HepG2 (cell line): ENCODE data around the gene C1orf116. TPM values are rescaled to one million over a fixed set of nuclear protein-coding genes. Genes with fewer than 3 reads are reported as not detected.
A peak's percentile ranks its signal among the peaks of the same experiment; 100 is the strongest.

ENCODE experiments used
- ATAC-seq: fragments of 200-7000 bp; cut with Tn5 transposase; 3 replicates; pipeline ENCODE4 v1.9.1; 2020; ENCODE audit warnings: mild to moderate bottlenecking, moderate library complexity
- BruUV-seq: library from RNA; stranded (reverse); fragments of 400-500 nt; replicated peaks from 2 replicates; lab custom pipeline; 2021; lab: Mats Ljungman, UMichigan
- CTCF ChIA-PET: fragments of 300-600 bp; formaldehyde crosslinking; extraction: SDS; loops from one replicate; lab custom pipeline; 2021; ENCODE audit warnings: low total read pairs, inconsistent platforms, low intra/inter-chr PET ratio; lab: Yijun Ruan, JAX
- POLR2A ChIA-PET: fragments of 350-600 bp; sonication (Branson Sonifier 250); formaldehyde crosslinking; loops from one replicate; lab custom pipeline; 2020; ENCODE audit warnings: antibody characterized with exemption, inconsistent platforms; lab: Yijun Ruan, JAX
- DNase-seq: peaks from one replicate; pipeline ENCODE4 v3.0.0-alpha.2; 2015; ENCODE audit warnings: low spot score
- FAIRE-seq: peaks from 3 replicates; lab custom pipeline; 2011; peaks lifted over from hg19 to GRCh38; lab: Jason Lieb, UNC
- H2AFZ ChIP-seq: one replicate; pipeline ENCODE4 v1.6.1; 2011; ENCODE audit warnings: low read length, inconsistent platforms
- H3K27ac ChIP-seq: fragments of 300-600 bp; 3 replicates; pipeline ENCODE4 v1.8.0; 2011; ENCODE audit warnings: mixed run types, mild to moderate bottlenecking, mixed read lengths, low read length, inconsistent platforms; ENCODE audit not compliant: insufficient read depth; ENCODE audit errors: extremely low read length
- H3K27me3 ChIP-seq, 2 experiments: fragments of 200-600 bp in 1 of 2; 2 replicates in 1 of 2; 3 replicates in 1 of 2; pipeline versions ENCODE4 v1.6.0 to v1.8.0; 2011; ENCODE audit warnings: low read length in 2 of 2, mild to moderate bottlenecking in 2 of 2, moderate library complexity in 2 of 2, inconsistent platforms in 1 of 2; ENCODE audit not compliant: insufficient read depth in 2 of 2, control insufficient read depth in 1 of 2
- H3K36me3 ChIP-seq, 2 experiments: fragments of 200-600 bp in 1 of 2; replicated peaks in 1 of 2; 2 replicates in 1 of 2; 3 replicates in 1 of 2; pipeline versions ENCODE4 v1.5.1 to v1.8.0; 2011; ENCODE audit warnings: low read length in 2 of 2, inconsistent platforms in 1 of 2; ENCODE audit not compliant: insufficient read depth in 2 of 2, control insufficient read depth in 1 of 2
- H3K4me1 ChIP-seq: 2 replicates; pipeline ENCODE4 v1.5.1; 2012; ENCODE audit warnings: low read length, inconsistent platforms; ENCODE audit not compliant: insufficient read depth
- H3K4me2 ChIP-seq: 2 replicates; pipeline ENCODE4 v1.6.0; 2011; ENCODE audit warnings: low read depth, low read length, inconsistent platforms
- H3K4me3 ChIP-seq, 3 experiments: fragments of 200-600 bp in 1 of 3; sonication (generic), shearing (Covaris generic) in 1 of 3; replicated peaks in 1 of 3; 2 replicates each; pipeline ENCODE4 v1.5.1; 2011 to 2016; ENCODE audit warnings: low read length in 3 of 3, inconsistent platforms in 2 of 3, low read depth in 2 of 3, mild to moderate bottlenecking in 2 of 3, control low read depth in 1 of 3, mixed read lengths in 1 of 3; ENCODE audit not compliant: insufficient read depth in 1 of 3
- H3K79me2 ChIP-seq: one replicate; pipeline ENCODE4 v1.6.1; 2011; ENCODE audit warnings: low read length, inconsistent platforms; ENCODE audit not compliant: insufficient read depth
- H3K9ac ChIP-seq: 2 replicates; pipeline ENCODE4 v1.6.0; 2011; ENCODE audit warnings: mild to moderate bottlenecking, low read depth, low read length, inconsistent platforms; ENCODE audit not compliant: insufficient read depth
- H3K9me3 ChIP-seq: 2 replicates; pipeline ENCODE4 v1.5.1; 2012; ENCODE audit warnings: mild to moderate bottlenecking, low read length
- H4K20me1 ChIP-seq: 2 replicates; pipeline ENCODE4 v1.6.0; 2011; ENCODE audit warnings: inconsistent platforms, mild to moderate bottlenecking, low read length, moderate library complexity; ENCODE audit not compliant: insufficient read depth
- ARNT ChIP-seq: fragments of 450-650 bp; IDR thresholded peaks from 2 replicates; pipeline ENCODE4 v1.6.1; 2017
- FOXC1 ChIP-seq: sonication (generic); formaldehyde crosslinking; IDR thresholded peaks from 2 replicates; pipeline ENCODE4 v1.8.0; 2022; ENCODE audit warnings: mild to moderate bottlenecking, missing genetic modification reagents, borderline replicate concordance
- GATA4 ChIP-seq: sonication (generic); IDR thresholded peaks from 2 replicates; pipeline ENCODE4 v1.6.1; 2016; ENCODE audit warnings: antibody characterized with exemption, low read depth, borderline replicate concordance
- GATAD2A ChIP-seq: IDR thresholded peaks from 2 replicates; pipeline ENCODE4 v1.6.1; 2016
- HOXA7 ChIP-seq: sonication (generic); formaldehyde crosslinking; IDR thresholded peaks from 2 replicates; pipeline ENCODE4 v1.8.1; 2022; ENCODE audit warnings: mild to moderate bottlenecking, missing genetic modification reagents, moderate library complexity
- KAT8 ChIP-seq: IDR thresholded peaks from 2 replicates; pipeline ENCODE4 v1.6.1; 2016; ENCODE audit warnings: missing genetic modification reagents, missing compliant biosample characterization
- KLF6 ChIP-seq: IDR thresholded peaks from 2 replicates; pipeline ENCODE4 v1.8.0; 2016; ENCODE audit warnings: missing biosample characterization, missing genetic modification reagents
- NFE2L2 ChIP-seq: fragments of 150-350 bp; IDR thresholded peaks from 2 replicates; pipeline ENCODE4 v1.6.1; 2014; ENCODE audit warnings: low read length
- NONO ChIP-seq, 2 experiments: fragments of 450-650 bp in 1 of 2; sonication (generic) in 1 of 2; formaldehyde crosslinking in 1 of 2; IDR thresholded peaks in 1 of 2; conservative IDR thresholded peaks in 1 of 2; 2 replicates each; pipeline versions ENCODE4 v1.6.1 to v1.8.0; 2017 to 2022; ENCODE audit warnings: mild to moderate bottlenecking in 1 of 2, missing genetic modification reagents in 1 of 2, moderate library complexity in 1 of 2
- RFXANK ChIP-seq: IDR thresholded peaks from 2 replicates; pipeline ENCODE4 v1.6.1; 2016
- SOX6 ChIP-seq, 2 experiments: fragments of 450-650 bp in 1 of 2; sonication (generic) in 1 of 2; formaldehyde crosslinking in 1 of 2; IDR thresholded peaks; 2 replicates each; pipeline versions ENCODE4 v1.4.0 to v1.6.1; 2017 to 2020; ENCODE audit warnings: antibody characterized with exemption in 1 of 2, mild to moderate bottlenecking in 1 of 2, missing genetic modification reagents in 1 of 2
- ZBTB7B ChIP-seq: sonication (generic); formaldehyde crosslinking; IDR thresholded peaks from 2 replicates; pipeline ENCODE4 v1.4.0; 2020; ENCODE audit warnings: missing genetic modification reagents
- ZNF841 ChIP-seq: sonication (generic); formaldehyde crosslinking; IDR thresholded peaks from 2 replicates; pipeline ENCODE4 v1.8.1; 2023; ENCODE audit warnings: missing genetic modification reagents, borderline replicate concordance
- ZSCAN29 ChIP-seq: sonication (generic); formaldehyde crosslinking; conservative IDR thresholded peaks from 2 replicates; pipeline ENCODE4 v1.4.0; 2020; ENCODE audit warnings: mild to moderate bottlenecking, missing genetic modification reagents
- WGBS: methylation state at CpG from one replicate; pipeline ENCODE4 v1.1.6; 2017; ENCODE audit warnings: low lambda C conversion rate; 5-methylcytosine and 5-hydroxymethylcytosine counted together
- in situ Hi-C: cut with HindIII; loops from 2 replicates; pipeline ENCODE4 v1.10.0; 2017; ENCODE audit warnings: low pct_unique_long_range_greater_than_20kb; ENCODE audit not compliant: extremely low pct_ligation_motif_present
- intact Hi-C: fragments of 100-400 bp; cut with micrococcal nuclease; formaldehyde crosslinking; loops from one replicate; pipeline ENCODE4 v1.10.0; 2022; ENCODE audit not compliant: unreplicated experiment
- polyA plus RNA-seq, 8 experiments: library from polyadenylated mRNA; depleted of rRNA in 3 of 8; stranded (reverse) in 7 of 8; unstranded in 1 of 8; fragments of >200 nt; fragmentation: Illumina TruSeq in 4 of 8; extraction: Trizol in 4 of 8; gene quantifications; 2 replicates each; pipeline versions ENCODE4 v1.2.1 to v1.2.3, GENCODE V29; 2011 to 2016; ENCODE audit warnings: low read depth in 4 of 8, missing spikeins in 1 of 8, mixed read lengths in 1 of 8; ENCODE audit not compliant: insufficient read depth in 1 of 8
- total RNA-seq, 5 experiments: library from RNA; depleted of rRNA; stranded (reverse); fragments of >200 nt; fragmentation: Illumina TruSeq; extraction: Trizol; gene quantifications; 2 replicates each; pipeline ENCODE4 v1.2.3, GENCODE V29; 2016; ENCODE audit warnings: low read depth in 1 of 5

C1orf116 gene
- total and polyA plus RNA-seq, 2 of the 13 experiments (the other 11 are each of a cell fraction or from before 2014, with no cell fraction given) = 0.51 to 0.95 TPM

DNA sequence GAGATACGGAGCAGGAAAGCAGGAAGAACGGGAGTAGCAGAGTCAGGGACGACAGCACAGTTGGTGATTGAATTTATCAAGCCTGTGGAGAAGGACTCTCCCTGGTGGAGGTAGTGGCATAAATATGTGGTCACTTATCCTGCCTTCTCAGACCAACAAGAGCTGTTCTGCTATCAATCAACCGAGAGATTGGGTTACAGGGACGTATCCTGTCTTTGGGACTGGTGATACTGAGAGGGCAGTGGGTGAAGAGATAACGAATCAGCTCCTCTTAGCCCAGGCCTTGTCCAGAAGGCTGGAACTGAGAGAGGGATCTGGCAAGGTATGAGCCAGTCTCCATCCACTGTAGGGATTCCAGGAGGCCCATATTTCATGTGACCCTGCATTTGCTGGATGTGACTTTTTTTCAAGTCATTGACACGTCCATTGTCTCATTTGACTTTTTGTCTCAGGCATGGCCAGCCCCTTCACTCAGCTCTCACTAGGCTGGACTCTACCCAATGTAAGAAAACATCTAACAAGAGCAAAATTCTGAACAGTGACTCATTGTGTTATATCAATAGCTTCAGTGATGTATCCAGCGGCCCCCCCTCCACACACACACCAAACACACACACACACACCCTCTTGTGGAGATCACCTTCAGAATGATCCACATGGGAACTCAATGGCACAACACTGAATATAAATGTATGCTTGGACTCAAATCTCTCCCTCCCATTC lies 11.3 kb downstream of the C1orf116 start (continued):
- TF ChIP-seq GATA4 (no peak), ARNT (no peak), KLF6 (no peak), GATAD2A (CRISPR knock-in tag) (peak; percentile 41; the same call in 1 of the 2 replicates)
- TF ChIP-seq, all 625 proteins: peak for 38

DNA sequence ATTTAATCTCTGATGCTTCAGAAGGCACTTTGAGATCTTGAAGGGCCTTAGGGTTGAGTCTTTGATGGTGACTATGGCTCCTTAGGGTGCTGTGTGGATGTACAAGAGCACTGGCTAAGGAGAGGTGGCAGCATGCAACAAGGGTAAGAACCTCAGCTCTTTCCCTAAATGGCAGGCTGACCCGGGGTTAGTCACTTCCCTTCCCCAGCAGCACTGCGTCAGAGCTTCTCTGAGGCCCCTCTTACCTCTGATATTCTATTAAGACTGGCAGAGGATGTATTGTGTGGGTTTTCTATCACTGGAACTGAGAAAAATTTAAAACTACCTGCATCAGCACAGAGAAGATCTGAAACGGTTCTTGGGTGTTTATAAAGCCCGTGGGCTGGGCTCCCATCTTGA lies 11.8 kb downstream of the C1orf116 start:
- WGBS = 54% methylated on average over 4 of the region's 4 CpGs
- intact Hi-C loops = loop anchor here (1.0 kb wide), 2 partner anchors 11 to 38 kb away; no protein-coding TSS in a partner anchor
- no peak overlapping the region for H2AFZ ChIP-seq
- no peaks in the 10 kb centered on the region for H3K27me3 ChIP-seq
- no peaks in the 10 kb centered on the region for H4K20me1 ChIP-seq
- peak overlapping the region in 1 of 3 experiments; percentile 17; a peak in 1 of 6 replicates for H3K4me3 ChIP-seq
- in situ Hi-C loops = no loop called here
- no peak for FAIRE-seq
- TF ChIP-seq FOXC1 (CRISPR knock-in tag) (no peak), HOXA7 (CRISPR knock-in tag) (no peak), ZSCAN29 (CRISPR knock-in tag) (no peak), RFXANK (CRISPR knock-in tag) (no peak), KAT8 (CRISPR knock-in tag) (no peak), SOX6 (IDR thresholded peaks at IDR 0.05) (no peak), SOX6 (CRISPR knock-in tag; IDR thresholded peaks at IDR 0.05) (no peak), NFE2L2 (no peak), ZBTB7B (CRISPR knock-in tag) (no peak), ZNF841 (CRISPR knock-in tag) (no peak), NONO (IDR thresholded peaks at IDR 0.05) (no peak), NONO (CRISPR knock-in tag; conservative IDR thresholded peaks at IDR 0.05) (no peak)
- H3K4me2 ChIP-seq = peak overlapping the region; percentile 54; the same call in 1 of the 2 replicates
- ChIA-PET POLR2A (interaction anchor here (1.5 to 3.8 kb wide), 4 partner anchors 11 to 33 kb away, joined by 3 to 22 read pairs (median 11); partner anchors contain the start of genes C1orf116 and PFKFB2), CTCF (no interaction called here)
- peak overlapping the region; percentile 56 for H3K27ac ChIP-seq
- no TSS peak for BruUV-seq
- ATAC-seq = no peak
- no peaks in the 10 kb centered on the region for H3K9me3 ChIP-seq
- H3K79me2 ChIP-seq = no peaks in the 10 kb centered on the region
- no peak for DNase-seq
- H3K4me1 ChIP-seq = peaks cover 71% of the 10 kb centered on the region
- H3K9ac ChIP-seq = peak overlapping the region; percentile 48; the same call in 1 of the 2 replicates
- H3K36me3 ChIP-seq = no peaks in the 10 kb centered on the region
